ENCODE results near the gene ZSCAN5B.
"Not testable (repeated sequence)": the region's sequence is repeated elsewhere in the genome, so short reads cannot be mapped to it uniquely, and the experiment has no call there.

ZSCAN5B gene

GRCh38 chr19:56175861-56176307 is 21.7 kb downstream of the ZSCAN5B start, which contains the start of gene GALP:
Gene GALP, plus strand, starts transcription at chr19:56176008. Its CDS starts 1,101 bp downstream, at chr19:56177109.
- DNase-seq (ENCODE audit: low read depth) = not testable (repeated sequence)

GRCh38 chr19:56174550-56174949 is 23.0 kb downstream of the ZSCAN5B start:
- DNase-seq (ENCODE audit: low read depth) = no peak

- DNase-seq (ENCODE audit: low read depth) = no peak
These were observed 23.5 kb downstream of the ZSCAN5B start for GRCh38 chr19:56174086-56174485.

- no peak for DNase-seq (ENCODE audit: low read depth)
These were observed 27.3 kb downstream of the ZSCAN5B start for GRCh38 chr19:56170261-56170660.

GRCh38 chr19:56167064-56167578 is 30.5 kb downstream of the ZSCAN5B start:
- DNase-seq (ENCODE audit: low read depth) = no peak

- DNase-seq (ENCODE audit: low read depth) = no peak
These were observed 34.5 kb downstream of the ZSCAN5B start for GRCh38 chr19:56163097-56163496.

GRCh38 chr19:56162258-56162657 is 35.3 kb downstream of the ZSCAN5B start:
- no peak for DNase-seq (ENCODE audit: low read depth)

- no peak for DNase-seq (ENCODE audit: low read depth)
These were observed 36.0 kb downstream of the ZSCAN5B start for GRCh38 chr19:56161534-56161933.

- no peak for DNase-seq (ENCODE audit: low read depth)
These were observed 37.8 kb downstream of the ZSCAN5B start for GRCh38 chr19:56159622-56160271.

- no peak for DNase-seq (ENCODE audit: low read depth)
These were observed 38.5 kb downstream of the ZSCAN5B start for GRCh38 chr19:56159009-56159559.

- no peak for DNase-seq (ENCODE audit: low read depth)
These were observed 39.3 kb downstream of the ZSCAN5B start for GRCh38 chr19:56158170-56158757.

GRCh38 chr19:56156768-56157167 is 40.8 kb downstream of the ZSCAN5B start:
- DNase-seq (ENCODE audit: low read depth) = no peak

- no peak for DNase-seq (ENCODE audit: low read depth)
These were observed 42.4 kb downstream of the ZSCAN5B start for GRCh38 chr19:56155124-56155687.

GRCh38 chr19:56153507-56153906 is 44.1 kb downstream of the ZSCAN5B start:
- DNase-seq (ENCODE audit: low read depth) = no peak

GRCh38 chr19:56152644-56153043 is 44.9 kb downstream of the ZSCAN5B start:
- no peak for DNase-seq (ENCODE audit: low read depth)

GRCh38 chr19:56150358-56150757 is 47.2 kb downstream of the ZSCAN5B start:
- DNase-seq (ENCODE audit: low read depth) = no peak

- no peak for DNase-seq (ENCODE audit: low read depth)
These were observed 47.9 kb downstream of the ZSCAN5B start for GRCh38 chr19:56149656-56150038.

- DNase-seq (ENCODE audit: low read depth) = not testable (repeated sequence)
These were observed 48.5 kb downstream of the ZSCAN5B start for GRCh38 chr19:56148955-56149655.

- DNase-seq (ENCODE audit: low read depth) = no peak
These were observed 49.5 kb downstream of the ZSCAN5B start for GRCh38 chr19:56148096-56148495.

- no peak for DNase-seq (ENCODE audit: low read depth)
These were observed 50.3 kb downstream of the ZSCAN5B start for GRCh38 chr19:56147307-56147706.

GRCh38 chr19:56146904-56147303 is 50.7 kb downstream of the ZSCAN5B start:
- DNase-seq (ENCODE audit: low read depth) = no peak

- DNase-seq (ENCODE audit: low read depth) = no peak
These were observed 51.9 kb downstream of the ZSCAN5B start for GRCh38 chr19:56145698-56146097.

Measured in stimulated activated CD8-positive, alpha-beta memory T cell treated with anti-CD3 and anti-CD28 coated beads, Interleukin-15, amount 100 ng/mL, for 1 hour (primary cell).